ENCODE data around the gene CAMSAP3.

The CAMSAP3 gene, protein sequence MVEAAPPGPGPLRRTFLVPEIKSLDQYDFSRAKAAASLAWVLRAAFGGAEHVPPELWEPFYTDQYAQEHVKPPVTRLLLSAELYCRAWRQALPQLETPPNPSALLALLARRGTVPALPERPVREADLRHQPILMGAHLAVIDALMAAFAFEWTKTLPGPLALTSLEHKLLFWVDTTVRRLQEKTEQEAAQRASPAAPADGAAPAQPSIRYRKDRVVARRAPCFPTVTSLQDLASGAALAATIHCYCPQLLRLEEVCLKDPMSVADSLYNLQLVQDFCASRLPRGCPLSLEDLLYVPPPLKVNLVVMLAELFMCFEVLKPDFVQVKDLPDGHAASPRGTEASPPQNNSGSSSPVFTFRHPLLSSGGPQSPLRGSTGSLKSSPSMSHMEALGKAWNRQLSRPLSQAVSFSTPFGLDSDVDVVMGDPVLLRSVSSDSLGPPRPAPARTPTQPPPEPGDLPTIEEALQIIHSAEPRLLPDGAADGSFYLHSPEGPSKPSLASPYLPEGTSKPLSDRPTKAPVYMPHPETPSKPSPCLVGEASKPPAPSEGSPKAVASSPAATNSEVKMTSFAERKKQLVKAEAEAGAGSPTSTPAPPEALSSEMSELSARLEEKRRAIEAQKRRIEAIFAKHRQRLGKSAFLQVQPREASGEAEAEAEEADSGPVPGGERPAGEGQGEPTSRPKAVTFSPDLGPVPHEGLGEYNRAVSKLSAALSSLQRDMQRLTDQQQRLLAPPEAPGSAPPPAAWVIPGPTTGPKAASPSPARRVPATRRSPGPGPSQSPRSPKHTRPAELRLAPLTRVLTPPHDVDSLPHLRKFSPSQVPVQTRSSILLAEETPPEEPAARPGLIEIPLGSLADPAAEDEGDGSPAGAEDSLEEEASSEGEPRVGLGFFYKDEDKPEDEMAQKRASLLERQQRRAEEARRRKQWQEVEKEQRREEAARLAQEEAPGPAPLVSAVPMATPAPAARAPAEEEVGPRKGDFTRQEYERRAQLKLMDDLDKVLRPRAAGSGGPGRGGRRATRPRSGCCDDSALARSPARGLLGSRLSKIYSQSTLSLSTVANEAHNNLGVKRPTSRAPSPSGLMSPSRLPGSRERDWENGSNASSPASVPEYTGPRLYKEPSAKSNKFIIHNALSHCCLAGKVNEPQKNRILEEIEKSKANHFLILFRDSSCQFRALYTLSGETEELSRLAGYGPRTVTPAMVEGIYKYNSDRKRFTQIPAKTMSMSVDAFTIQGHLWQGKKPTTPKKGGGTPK

DNA sequence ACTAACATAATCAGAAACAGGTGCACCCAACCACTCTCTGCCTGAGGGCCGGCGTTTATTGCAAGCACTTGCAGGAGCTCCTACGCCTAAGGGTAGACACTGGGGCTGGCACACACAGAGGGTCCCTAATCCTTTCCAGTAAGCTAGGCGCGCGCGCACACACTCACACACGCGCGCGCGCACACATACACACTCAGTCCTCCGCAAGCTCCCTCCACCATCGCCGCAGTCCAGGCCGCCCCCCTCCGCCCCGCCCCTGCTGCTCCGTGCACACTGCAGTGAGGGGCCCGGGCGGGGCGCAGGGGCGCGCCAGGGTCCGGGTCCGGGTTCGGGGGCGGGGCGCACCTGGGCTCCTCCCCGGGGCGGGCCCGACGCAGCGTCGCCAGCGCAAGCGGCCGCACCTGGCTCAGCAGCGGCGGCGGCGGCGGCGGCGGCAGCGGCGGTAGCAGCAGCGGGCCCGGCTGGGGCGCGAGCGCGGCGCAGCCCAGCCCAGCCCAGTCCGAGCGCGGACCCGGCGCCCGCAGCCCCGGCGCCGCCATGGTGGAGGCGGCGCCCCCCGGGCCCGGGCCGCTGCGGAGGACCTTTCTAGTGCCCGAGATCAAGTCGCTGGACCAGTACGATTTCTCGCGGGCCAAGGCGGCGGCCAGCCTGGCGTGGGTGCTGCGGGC, at the start of gene CAMSAP3:
TSS of gene CAMSAP3 (plus strand) at position 398 of the 668 bp plus-strand sequence. CDS start at position 538, 140 bp downstream.
- peak; percentile 56 for DNase-seq

DNA sequence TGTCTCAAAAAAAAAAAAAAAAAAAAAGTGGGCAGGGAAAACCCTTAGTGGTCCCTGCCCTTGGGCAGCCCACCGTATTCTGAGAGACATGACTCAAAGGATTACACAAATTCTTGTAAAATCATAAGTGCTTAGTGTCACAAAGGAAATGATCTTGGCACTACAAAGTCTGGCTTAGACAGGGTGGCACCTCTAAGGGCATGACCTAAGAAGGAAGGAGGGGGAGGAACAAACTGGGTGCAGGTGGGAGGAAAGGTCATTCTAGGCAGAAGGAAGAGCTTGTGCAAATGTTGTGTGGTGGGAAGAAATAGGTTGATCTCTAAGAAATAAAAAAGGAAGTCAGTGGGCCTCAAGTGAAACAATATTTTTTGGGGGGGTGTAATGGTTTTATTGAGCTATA, 49.8 kb upstream of the CAMSAP3 start:
- DNase-seq, result no peak

DNA sequence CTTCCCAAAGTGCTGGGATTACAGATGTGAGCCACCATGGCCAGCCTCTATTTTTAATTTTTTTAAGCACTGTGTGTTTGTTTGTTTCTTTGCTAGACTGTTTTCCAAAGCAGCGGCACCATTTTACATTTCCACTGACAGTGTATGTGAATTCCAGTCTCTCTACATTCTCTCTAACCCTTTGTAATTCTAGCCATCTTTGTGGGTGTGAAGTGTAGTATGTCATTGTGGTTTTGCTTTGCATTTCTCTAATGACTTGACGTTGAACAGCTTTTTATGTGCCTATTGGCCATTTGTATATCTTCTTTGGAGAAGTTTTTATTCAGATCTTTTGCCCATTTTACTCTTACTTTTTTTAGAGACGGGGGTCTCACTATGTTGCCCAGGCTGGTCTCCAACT, 48.5 kb upstream of the CAMSAP3 start:
- no peak for DNase-seq

DNA sequence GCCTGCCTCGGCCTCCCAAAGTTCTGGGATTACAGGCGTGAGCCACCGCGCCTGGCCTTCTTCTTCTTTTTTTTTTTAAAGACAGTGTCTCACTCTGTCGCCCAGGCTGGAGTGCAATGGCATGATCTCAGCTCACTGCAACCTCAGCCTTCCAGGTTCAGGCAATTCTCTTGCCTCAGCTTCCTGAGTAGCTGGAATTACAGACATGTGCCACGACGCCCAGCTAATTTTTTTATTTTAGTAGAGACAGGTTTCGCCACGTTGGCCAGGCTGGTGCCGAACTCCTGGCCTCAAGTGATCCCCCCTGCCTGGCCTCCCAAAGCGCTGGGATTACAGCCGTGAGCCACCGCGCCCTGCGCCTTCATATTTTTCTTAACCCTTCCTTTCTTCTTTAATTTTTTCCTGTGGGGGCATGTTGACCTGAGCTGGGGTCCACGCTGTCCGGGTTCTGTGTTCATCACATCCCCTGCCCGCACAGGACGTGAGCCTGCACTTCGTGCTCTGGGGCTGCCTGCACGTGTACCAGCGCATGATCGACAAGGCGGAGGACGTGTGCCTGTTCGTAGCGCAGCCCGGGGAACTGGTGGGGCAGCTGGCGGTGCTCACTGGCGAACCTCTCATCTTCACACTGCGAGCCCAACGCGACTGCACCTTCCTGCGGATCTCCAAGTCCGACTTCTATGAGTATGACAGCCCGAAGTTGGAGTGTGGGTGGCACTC, 46.1 kb upstream of the CAMSAP3 start:
- DNase-seq, result no peak

DNA sequence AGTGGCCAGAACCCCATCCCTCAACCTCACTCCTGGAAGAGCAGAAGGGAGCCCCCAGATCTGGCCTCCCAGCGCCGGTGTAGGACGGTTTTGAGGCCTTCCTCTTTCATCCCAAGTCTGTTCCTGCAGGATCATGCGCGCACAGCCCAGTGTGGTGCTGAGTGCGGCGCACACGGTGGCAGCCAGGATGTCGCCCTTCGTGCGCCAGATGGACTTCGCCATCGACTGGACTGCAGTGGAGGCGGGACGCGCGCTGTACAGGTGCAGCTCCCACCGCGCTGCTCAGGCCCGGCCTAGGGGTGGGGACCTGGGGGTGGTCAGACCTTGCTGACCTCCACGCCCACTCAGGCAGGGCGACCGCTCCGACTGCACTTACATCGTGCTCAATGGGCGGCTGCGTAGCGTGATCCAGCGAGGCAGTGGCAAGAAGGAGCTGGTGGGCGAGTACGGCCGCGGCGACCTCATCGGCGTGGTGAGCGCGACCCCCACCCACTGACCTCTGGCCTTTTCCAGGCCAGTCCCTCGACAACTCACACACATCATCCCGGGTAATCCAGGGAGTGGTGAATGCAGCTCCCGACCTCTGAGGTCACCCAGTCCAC, 45.4 kb upstream of the CAMSAP3 start:
- DNase-seq, result no peak

DNA sequence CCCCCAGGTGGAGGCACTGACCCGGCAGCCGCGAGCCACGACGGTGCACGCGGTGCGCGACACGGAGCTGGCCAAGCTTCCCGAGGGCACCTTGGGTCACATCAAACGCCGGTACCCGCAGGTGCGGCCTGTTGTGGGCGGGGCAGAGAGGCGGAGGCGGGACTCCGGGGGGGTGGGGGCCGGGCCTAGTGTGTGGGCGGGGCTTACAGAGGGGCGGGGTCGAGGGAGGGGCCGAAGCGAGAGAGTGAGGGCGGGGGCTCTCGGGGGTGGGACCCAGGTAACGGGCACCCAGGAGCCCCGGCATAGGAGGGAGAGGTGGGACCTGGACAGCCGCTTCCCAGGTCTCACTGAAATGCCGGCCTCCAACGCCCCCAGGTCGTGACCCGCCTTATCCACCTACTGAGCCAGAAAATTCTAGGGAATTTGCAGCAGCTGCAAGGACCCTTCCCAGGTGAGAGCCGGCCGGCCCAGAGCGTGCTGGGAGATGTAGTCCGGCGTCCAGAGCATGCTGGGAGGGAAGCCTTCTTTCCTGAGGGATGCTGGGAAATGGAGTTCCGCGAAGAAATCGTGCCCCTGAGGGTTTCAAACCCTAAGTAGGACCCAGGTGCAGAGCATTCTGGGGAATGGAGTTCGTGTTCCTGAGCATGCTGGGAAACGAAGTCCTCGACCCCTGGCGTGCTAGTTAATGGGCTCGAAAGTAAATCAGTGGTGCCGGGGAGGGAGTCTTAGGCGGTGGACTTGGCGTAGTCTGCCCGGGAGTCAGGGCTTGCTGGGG, 44.5 kb upstream of the CAMSAP3 start:
- DNase-seq, result no peak

DNA sequence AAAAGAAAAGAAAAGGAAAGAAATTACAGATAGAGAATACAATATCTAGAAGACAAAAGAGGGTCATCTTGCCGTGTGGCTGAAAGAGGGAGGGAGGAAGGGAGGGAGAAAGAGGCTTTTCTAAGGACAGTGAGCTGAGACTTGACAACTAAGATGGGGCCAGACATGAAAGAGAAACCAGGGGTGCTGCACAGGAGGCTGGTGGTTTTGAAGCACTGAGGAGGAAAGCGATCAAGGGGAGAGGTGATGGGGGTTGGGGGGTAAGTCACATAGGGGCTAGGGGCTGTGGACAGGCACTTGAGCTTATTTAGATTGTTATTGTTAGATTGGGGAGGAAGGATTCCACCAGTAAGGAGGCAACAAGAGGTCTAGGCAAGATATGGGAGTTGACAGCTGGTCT, 42.9 kb upstream of the CAMSAP3 start:
- no peak for DNase-seq

DNA sequence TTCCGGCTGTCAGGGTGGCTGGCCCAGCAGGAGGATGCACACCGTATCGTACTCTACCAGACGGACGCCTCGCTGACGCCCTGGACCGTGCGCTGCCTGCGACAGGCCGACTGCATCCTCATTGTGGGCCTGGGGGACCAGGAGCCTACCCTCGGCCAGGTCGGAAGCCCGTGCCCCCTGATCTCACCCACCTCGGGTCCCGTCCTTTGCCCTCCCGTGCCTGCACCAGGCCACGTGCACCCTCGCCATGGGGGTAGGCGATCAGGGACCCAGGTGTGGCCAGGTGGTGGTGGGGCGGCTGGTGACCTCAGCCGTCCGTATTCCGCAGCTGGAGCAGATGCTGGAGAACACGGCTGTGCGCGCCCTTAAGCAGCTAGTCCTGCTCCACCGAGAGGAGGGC, 41.1 kb upstream of the CAMSAP3 start:
- DNase-seq, result no peak

DNA sequence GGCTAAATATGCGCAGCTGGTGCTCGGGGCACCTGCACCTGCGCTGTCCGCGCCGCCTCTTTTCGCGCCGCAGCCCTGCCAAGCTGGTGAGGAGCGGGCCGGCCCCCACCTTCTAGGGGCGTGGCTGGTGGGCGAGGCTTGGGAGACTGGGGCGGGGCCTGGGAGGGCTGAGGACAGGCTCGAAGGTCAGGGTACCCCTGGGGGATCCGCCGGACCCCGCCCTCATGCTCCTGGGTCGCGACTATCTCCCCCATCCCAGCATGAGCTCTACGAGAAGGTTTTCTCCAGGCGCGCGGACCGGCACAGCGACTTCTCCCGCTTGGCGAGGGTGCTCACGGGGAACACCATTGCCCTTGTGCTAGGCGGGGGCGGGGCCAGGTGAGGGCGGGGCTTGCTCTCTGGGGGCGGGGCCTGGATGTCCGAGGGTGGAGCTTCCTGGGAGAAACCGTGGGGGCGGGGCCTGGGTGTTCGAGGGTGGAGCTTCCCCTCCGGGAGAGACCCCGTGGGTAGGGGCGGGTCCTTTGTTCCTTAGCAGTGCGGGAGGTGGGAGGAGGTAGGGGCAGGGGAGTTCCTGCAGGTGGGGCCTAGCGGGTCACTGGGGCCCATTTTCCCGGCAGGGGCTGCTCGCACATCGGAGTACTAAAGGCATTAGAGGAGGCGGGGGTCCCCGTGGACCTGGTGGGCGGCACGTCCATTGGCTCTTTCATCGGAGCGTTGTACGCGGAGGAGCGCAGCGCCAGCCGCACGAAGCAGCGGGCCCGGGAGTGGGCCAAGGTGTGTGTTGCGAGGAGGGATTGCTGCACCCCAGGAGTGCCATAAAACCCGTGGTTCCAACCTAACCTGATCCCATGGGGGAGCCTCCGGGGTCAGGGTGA, 40.4 kb upstream of the CAMSAP3 start:
- DNase-seq, result no peak

DNA sequence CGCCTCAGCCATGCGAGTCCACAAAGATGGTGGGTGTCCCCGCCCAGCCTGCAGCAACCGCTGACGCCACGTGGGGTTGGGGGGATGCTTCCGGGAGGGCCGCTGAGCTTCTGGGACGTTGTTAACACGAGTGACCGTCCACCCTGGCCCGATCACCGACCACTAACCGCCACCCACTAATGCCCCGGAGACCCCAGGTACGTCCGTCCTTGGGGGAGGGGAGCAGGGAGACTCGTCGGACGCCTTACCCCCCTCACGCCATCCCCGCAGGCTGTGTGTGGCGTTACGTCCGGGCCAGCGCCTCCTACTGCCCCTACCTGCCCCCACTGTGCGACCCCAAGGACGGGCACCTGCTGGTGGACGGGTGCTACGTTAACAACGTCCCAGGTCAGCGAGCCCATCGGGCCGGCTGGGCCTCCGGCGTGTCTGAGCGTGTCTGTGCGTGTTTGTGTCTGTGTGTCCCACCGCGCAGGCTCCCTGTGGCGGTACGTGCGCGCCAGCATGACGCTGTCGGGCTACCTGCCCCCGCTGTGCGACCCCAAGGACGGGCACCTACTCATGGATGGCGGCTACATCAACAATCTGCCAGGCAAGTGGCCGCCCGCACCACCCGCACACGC, 38.9 kb upstream of the CAMSAP3 start:
- DNase-seq, result no peak

DNA sequence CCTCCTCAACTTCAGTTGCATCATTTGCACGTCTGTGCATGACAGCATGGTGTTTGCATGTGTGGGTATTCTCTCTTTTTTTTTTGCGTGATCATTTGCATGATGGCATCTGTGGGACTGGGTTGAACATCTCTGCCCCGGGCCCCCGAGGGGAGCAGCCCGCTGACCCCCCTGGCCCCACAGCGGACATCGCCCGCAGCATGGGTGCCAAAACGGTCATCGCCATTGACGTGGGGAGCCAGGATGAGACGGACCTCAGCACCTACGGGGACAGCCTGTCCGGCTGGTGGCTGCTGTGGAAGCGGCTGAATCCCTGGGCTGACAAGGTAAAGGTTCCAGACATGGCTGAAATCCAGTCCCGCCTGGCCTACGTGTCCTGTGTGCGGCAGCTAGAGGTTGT, 37.0 kb upstream of the CAMSAP3 start:
- no peak for DNase-seq

DNA sequence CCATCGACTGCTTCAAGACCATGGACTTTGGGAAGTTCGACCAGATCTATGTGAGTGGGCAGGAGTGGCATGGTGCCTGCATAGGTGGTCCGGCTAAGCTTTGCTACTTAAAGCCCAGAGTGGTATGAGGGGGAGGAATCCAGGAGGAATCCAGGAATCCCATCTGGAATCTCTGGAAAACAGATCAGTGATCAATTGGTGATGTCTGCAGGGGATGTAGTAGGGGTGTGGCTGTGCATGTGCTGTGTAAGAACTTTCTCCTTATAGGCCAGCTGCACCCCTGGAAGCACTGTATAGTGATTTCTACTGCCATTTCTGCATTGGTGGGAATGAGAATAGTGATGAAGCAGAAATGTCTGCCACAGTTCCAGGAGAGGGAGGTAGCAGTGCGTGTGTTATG, 36.6 kb upstream of the CAMSAP3 start:
- no peak for DNase-seq

DNA sequence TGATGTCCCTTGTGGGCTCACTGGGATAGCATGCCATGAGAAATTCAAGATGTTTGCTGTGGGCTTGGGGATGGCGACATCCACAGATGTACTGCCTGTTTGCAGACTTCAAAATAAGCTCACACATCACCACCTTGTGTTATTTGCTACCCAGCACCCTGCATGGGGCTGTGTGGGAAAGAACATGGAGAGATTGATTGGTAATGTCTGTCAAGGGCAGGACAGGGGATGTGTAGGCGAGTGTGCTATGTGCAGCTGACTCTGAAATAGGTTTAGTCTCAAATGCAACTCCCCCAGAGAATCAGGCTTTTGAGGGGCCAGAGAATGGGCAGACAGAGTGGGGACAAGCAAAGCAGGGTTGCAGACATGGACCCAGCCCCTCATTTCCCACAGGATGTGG, 35.4 kb upstream of the CAMSAP3 start:
- no peak for DNase-seq

DNA sequence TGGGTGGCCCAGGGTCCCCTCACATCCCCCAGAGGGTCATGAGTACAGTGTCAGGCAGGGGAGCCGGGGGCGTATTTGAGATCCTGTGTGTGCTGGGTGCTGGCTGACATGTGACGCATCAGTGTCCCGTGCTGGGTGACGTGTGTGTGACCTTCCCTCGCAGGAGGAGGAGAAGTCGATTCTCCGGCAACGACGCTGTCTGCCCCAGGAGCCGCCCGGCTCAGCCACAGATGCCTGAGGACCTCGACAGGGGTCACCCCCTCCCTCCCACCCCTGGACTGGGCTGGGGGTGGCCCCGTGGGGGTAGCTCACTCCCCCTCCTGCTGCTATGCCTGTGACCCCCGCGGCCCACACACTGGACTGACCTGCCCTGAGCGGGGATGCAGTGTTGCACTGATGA, 34.3 kb upstream of the CAMSAP3 start:
- DNase-seq, result no peak

DNA sequence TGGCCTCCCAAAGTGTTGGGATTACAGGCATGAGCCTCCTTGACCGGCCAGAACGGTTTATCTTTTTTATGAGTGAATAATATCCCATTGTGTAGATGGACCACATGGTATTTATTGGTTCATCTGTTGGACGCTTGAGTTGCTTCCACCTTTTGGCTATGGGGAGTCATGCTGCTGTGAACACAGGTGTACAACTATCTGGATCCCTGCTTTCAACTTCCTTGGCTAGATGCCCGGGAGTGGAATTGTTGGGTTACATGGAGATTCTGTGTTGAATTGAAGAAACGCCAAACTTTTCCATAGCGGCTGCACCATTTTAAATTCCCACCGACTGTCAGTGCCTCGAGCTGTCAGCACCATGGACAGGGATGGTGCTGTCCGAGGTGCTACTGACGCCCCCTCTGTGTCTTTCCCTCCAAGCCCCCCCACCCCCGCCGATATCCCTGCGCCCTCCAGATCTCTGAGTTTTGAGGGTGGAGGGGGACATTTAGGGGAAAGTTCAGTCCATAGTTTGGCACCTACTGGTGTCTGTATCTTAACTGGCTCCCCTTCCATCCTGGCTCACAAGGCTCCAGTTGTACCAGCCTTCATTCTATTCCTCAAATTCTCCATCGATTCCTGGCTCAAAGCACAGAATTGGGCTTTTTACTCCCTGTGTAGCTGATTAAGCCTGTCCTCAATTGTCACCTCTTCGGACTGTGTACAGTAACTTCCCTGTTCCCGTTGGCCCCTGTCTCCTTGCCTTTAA, 32.8 kb upstream of the CAMSAP3 start:
- DNase-seq, result no peak

DNA sequence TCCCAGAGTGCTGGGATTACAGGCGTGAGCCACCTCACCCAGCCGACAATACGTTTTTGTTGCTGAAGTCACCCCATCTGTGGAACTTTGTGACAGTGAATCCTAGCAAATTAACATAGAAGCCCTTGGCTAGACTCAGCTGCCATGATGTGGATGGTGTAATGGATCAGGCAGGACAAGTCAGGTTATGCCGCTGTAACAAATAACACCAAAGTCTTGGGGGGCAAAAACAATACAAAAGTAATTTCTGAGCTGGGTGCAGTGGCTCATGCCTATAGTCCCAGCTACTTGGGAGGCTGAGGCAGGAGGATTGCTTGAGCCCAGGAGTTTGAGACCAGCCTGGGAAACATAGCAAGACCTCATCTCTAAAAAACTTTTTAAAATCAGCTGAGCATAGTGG, 30.8 kb upstream of the CAMSAP3 start:
- no peak for DNase-seq

DNA sequence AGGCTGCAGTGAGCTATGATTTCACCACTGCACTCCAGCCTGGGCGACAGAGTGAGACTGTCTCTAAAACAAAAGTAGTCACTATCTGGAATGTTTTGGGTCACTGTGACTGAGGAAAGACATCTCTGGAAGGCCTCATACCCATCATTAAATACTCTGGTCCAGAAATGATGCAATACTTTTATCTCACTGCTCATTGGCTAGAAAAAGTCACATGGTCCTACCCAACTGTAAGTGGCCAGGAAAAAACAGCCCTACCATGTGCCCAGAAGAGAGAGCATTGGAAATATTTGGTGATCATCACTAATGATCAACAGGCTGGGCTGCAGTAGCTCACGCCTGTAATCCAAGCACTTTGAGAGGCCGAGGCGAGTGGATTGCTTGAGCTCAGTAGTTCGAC, 30.3 kb upstream of the CAMSAP3 start:
- no peak for DNase-seq

DNA sequence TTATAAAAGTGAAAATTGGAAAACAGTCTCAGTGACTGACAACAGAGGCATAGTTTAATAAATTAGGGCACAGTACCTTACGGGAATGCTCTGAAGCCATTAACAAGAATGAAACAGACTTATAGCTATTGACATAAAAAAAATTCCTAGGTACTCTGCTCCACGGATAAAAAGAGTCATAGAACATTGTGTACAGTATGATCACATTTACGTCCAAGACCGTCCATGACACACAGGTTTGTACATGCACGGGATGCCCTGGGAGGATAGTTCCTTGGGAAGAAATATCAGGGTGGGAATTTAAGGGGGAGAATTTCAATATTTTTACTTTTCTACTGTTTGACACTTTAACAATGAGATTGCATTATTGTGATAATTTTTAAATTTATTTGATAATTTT, 24.9 kb upstream of the CAMSAP3 start:
- DNase-seq, result no peak

Data from NCI-H1092 (cell line).